ENCODE data around the gene VIPR1.

Gene VIPR1

DNA sequence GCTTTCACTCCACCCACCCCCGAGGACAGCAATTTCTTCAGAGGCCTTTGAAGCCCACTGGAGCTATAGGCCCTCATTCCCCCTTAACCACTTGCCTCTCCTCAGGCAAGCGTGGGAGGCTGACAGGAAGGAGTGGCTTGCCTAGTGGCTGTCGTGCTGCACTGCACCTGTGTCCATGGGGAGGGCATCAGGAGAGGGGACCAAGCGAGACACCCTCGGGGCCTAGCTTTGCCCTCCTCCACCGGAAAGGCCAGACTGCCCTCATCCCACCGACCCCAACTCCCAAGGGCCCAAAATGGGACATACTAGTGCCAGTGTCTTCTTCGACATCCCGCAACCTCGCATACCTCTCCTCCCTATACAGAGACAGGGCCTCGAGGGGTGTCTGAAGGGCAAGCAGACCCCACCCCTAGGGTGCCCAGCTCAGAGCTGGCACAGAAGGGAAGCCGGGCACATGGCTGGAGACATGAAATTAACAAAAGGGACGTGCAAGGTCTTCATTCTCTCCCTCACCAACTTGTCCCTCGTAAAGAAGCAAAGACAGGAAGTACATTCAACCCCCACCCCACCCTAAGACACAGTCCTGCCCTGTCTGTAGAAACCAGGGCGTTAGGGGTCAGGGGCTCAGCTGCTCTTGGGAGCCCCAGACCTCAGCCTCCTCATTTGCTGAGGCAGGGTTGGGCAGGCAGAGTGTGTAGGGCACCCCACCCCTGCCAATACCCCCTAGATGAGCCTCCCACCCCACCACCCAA, 24.3 kb downstream of the VIPR1 start:
- peak; percentile 56 for DNase-seq
- in situ Hi-C loops (cut with MboI; ENCODE audit: low pct_unique_long_range_greater_than_20kb, low sequenced_read_pairs) = no loop called here

DNA sequence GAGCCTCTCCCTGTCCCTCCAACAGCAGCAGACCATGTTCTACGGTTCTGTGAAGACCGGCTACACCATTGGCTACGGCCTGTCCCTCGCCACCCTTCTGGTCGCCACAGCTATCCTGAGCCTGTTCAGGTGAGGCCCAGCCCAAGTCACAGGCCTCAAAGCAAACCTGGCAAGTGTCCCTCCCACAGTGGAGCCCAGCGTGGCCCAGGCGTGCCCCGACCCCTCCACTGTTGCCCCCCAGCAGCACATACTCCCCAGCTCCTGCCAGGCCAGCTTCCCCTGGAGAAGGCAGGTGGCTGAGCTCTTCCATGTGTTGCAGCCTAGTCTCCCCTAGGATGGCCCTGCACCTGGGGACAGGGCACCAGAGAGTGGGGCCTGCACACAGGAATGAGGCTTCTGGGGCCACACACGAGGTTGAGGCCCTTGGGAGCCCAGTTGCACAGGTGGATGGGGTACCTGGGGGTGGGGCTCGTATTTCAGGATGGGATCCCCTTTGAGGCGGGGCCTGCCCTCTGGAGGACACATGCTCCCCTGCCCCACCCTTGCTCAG, 25.0 kb downstream of the VIPR1 start:
- in situ Hi-C loops (cut with MboI; ENCODE audit: low pct_unique_long_range_greater_than_20kb, low sequenced_read_pairs) = no loop called here
- no peak for DNase-seq

DNA sequence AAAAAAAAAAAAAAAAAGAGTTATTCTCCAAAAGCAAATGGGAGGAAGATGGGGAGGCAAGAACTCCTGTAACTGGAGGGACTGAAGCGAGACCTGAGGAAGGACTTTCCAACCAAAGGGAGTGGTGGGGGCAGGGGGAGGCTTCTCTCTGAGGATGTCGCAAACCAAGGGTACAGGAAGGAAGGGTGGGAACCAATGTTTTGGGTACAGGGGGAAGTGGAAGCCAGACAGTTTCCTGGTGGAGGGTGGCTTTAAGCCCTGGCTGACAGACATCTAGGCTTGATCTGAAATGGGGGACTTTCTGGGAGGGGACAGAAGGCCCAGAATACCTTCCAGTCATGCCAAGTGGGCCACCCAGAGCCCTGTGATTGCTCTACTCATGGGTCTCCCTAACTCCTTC, 27.0 kb downstream of the VIPR1 start:
- in situ Hi-C loops (cut with MboI; ENCODE audit: low pct_unique_long_range_greater_than_20kb, low sequenced_read_pairs) = no loop called here
- DNase-seq = peak; percentile 23

DNA sequence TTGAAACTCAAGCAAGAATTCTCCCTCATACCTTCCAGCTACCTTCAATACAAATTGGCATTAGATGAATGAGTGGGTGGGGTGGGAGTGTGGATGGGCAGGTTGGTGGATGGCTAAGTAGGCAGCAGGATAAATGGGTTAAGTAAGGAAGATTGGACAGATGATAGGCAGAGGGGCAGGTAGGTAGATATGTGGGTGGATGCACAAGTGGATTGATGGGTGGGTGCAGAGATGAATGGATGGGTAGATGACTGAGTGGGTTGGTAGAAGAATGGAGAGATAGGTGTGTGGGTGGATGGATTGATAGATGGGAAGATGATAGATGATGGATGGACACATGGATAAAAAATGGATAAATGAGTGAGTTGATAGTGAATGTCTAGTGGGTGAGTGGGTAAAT, 27.6 kb downstream of the VIPR1 start:
- in situ Hi-C loops (cut with MboI; ENCODE audit: low pct_unique_long_range_greater_than_20kb, low sequenced_read_pairs) = no loop called here
- DNase-seq = no peak

DNA sequence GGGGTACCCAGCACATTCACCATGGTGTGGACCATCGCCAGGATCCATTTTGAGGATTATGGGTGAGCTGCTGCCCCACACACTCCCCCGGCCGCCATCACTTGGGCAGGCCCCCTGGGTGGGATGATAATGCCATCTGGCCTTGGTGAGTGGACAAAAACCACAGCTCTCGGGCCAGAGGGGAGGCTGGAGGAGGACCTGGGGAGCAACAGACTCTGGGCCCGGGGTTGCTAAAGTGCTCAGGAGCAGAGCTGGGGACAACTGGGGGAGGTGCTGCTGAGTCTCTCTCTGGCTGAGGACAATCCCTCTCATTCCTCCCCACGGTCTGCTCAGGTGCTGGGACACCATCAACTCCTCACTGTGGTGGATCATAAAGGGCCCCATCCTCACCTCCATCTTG, 29.0 kb downstream of the VIPR1 start:
- DNase-seq = no peak
- in situ Hi-C loops (cut with MboI; ENCODE audit: low pct_unique_long_range_greater_than_20kb, low sequenced_read_pairs) = no loop called here

DNA sequence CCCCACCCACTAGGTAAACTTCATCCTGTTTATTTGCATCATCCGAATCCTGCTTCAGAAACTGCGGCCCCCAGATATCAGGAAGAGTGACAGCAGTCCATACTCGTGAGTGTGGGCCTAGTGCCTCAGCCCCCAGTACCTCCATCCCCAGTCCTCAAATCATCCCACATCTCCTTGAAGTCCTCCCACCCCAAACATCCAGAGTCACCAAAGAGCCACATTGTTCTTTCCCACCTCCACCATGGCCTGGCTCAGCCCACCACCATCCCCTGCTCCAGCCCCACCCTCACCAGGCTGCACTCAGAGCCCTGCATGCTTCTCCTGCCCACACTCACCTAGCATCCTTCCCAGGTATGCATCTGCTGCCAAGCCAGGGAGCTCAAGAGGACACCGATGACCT, 29.8 kb downstream of the VIPR1 start:
- in situ Hi-C loops (cut with MboI; ENCODE audit: low pct_unique_long_range_greater_than_20kb, low sequenced_read_pairs) = no loop called here
- no peak for DNase-seq

DNA sequence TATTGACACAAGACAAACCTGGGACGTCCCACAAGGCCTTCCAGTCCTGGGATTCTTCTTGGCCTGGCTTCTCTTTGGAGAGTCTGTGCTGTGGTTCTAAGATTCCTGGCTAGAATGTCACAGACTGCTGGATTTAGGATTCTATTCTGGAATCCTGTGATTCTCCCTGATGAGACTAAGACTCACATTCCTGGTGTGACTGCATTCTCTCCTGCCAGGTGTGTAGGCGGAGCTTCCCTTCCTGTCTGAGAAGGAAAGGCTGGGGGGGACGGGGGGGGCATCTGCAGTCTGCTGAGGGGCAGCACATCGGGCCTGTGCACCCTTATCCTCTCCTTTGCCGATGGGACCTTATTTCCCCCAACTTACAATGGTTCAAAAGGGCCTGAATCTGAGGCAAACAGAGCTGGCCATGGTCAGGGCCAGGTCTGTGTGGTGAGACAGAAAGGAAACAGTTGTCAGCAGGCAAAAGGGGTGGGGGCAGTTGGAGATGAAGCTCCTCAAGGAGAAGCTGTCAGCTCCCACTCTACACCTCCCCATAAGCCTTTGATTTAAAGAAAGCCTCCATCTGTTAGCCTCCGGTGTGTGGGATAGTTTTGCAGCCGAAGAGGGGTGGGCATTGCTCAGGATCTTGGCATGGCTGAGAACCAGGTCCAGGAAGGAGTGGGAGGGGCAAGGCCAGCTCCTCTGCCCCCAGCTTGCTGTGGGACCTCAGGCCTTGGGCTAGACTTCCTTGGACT, 30.9 kb downstream of the VIPR1 start:
- no peak for DNase-seq
- in situ Hi-C loops (cut with MboI; ENCODE audit: low pct_unique_long_range_greater_than_20kb, low sequenced_read_pairs) = no loop called here

DNA sequence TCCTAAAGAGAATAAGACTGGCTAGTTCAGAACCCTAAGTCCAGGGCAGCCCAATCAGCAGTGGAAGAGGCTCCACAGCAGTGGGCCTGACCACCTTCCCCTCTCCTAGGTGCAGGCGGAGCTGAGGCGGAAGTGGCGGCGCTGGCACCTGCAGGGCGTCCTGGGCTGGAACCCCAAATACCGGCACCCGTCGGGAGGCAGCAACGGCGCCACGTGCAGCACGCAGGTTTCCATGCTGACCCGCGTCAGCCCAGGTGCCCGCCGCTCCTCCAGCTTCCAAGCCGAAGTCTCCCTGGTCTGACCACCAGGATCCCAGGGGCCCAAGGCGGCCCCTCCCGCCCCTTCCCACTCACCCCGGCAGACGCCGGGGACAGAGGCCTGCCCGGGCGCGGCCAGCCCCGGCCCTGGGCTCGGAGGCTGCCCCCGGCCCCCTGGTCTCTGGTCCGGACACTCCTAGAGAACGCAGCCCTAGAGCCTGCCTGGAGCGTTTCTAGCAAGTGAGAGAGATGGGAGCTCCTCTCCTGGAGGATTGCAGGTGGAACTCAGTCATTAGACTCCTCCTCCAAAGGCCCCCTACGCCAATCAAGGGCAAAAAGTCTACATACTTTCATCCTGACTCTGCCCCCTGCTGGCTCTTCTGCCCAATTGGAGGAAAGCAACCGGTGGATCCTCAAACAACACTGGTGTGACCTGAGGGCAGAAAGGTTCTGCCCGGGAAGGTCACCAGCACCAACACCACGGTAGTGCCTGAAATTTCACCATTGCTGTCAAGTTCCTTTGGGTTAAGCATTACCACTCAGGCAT, 33.7 kb downstream of the VIPR1 start:
- DNase-seq = peak; percentile 63
- in situ Hi-C loops (cut with MboI; ENCODE audit: low pct_unique_long_range_greater_than_20kb, low sequenced_read_pairs) = no loop called here

DNA sequence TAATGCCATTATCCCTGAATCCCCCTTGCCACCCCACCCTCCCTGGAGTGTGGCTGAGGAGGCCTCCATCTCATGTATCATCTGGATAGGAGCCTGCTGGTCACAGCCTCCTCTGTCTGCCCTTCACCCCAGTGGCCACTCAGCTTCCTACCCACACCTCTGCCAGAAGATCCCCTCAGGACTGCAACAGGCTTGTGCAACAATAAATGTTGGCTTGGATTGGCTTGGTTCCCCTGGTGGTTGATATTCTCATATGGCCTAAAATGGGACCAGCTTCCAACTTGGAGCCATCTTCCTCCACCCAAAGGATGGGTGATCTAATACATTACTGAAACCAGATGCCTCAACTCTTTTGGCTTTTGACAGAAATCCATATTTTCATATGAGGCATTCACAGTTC, 34.9 kb downstream of the VIPR1 start:
- in situ Hi-C loops (cut with MboI; ENCODE audit: low pct_unique_long_range_greater_than_20kb, low sequenced_read_pairs) = no loop called here

DNA sequence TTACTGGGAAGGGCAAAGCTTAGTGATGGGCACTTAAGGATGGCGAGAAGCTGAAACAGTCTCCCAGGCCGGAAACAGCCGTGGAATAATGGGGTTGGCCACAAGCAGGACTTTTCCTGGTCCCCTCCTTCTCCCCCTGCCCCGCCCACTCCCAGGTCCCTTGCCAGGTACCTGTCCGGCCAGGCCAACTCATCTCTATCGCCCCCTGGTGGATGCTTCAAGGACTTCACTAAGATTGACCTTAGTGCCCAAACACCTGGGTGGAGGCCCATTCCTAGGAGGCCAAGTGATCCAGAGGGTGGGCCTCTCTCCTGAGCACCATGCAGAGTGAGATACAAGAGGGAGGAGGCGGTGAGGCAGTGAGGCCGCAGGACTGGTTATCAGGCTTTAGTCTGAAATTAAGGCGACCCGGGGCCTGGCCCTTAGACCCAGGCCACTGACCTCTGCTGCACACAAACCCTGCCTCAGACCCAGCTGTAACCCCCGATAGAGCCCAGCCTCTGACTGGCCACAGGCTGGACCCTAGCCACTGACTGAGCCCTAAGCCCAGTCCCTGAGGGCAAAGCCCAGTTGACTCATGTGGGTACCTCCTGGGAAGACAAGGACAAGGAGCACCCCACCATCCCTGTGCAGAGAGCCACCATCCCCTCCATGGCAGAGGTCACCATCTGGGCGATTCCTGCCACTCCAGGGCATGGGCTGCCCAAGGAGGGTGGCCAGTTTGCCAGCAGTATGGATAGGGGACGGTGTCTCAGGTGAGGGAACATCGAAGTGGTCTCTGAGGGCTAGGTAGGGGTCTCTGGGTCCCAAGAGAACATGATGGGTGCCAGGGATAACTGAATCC, 37.6 kb downstream of the VIPR1 start:
- DNase-seq = peak; percentile 38
- in situ Hi-C loops (cut with MboI; ENCODE audit: low pct_unique_long_range_greater_than_20kb, low sequenced_read_pairs) = no loop called here

More for the DNA sequence above, 34.9 kb downstream of the VIPR1 start:
- no peak for DNase-seq

DNA sequence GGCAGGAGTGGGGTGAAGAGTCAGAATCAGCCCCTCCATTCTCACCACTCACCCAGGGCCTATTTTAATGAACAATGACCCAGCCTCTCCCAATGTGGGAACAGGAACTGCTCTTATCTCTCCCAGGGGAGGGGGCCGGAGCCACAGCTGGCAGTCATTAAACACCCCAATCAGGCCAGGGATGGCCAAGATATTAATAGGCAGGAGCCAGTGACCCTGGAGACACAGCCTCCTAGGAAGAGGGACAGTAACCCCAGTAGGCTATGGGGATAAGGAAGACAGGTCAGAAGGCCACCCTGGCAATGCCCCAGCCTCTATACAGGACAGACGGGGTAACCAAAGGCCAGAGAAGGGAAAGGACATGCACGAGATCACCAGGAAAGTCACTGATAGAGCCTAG, 38.6 kb downstream of the VIPR1 start:
- no peak for DNase-seq
- in situ Hi-C loops (cut with MboI; ENCODE audit: low pct_unique_long_range_greater_than_20kb, low sequenced_read_pairs) = no loop called here

DNA sequence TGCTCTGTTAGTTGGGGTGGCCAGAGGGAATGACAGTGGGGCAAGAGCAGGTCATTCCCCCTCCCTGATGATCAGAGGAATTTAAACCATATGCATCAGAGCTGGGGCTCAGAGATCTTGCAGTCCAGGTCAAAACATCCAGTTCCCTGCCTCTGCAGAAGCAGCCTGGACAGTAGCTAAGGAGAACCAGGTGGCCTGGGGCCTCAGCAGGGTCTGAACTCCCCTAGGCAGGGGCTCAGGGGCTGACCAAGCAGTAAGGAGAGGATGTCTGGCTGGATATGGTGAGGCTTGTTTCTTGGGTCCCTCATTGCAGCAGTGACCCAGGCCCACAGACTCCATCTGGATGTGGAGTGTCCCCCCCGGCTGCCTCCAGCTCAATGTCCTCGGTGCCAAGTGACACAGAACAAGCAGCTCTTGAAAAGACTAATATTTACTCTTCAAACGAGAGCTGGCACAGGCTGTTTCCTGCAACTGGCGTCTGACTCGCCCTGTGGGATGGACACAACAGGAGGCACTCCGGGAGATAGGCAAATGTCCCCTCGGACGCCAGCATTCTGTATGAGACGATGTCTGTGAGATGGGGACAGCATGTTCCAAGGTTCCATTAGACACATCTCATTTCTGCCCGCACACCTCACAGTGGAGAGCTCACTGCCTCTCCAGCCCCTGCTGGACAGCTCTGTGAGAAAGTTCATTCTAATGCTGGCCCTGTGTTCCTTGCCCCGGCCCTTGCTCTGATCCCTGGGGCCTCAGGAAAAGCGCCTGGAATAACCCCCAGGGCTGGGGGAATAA, 42.2 kb downstream of the VIPR1 start:
- no peak for DNase-seq
- in situ Hi-C loops (cut with MboI; ENCODE audit: low pct_unique_long_range_greater_than_20kb, low sequenced_read_pairs) = no loop called here

DNA sequence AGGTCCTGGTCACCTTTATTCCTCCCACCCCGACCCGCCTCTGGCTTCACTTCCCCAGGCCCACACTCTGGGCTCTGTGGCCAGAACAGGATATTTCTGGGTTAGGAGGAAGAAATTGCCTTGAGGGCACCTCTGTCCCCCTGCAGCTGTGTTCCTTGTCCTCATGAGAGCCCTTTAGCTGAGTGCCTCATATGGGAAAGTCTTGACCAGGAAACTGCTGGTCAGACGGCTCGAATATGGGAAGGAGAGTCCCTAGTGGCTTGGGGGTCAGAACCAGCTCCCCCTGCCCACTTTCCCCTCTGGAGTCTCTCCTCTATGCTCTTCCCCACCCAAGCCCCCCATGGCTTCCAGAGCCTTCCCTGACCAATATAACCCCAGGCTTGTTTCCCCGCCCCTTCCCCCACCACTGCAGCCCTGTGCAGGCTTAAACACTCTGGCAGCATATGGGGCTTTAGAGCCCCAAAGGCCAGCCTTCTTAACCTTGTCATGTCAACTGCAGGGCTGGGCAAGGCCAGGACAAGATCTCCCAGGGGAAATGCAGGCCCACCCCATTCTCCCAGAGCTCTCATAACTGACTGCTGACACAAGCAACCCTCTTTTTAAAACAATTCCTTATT, 42.9 kb downstream of the VIPR1 start:
- in situ Hi-C loops (cut with MboI; ENCODE audit: low pct_unique_long_range_greater_than_20kb, low sequenced_read_pairs) = no loop called here
- DNase-seq = no peak

DNA sequence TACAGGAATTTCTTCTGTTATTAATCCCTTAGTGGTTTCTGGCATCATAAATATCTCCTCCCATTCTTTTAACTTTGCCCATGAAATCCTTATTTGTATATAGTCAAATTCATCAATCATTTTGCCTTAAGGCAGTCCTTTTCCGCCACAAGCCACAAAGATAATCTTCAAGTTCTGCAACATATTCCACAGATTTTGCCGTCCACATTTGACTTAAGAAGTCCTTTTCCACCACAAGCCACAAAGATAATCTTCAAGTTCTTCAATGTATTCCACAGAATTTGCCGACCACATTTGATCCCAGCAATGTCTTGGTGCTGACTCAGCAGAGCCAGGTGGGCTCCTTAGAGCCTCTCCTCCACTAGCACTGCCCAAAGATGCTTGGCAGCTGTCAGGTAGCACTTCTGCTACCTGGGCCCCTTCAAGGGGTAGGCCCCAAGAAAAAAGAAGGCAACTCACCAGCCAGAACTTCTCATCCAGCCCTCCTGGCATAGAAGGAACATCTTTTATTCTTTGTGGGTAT, 44.3 kb downstream of the VIPR1 start:
- in situ Hi-C loops (cut with MboI; ENCODE audit: low pct_unique_long_range_greater_than_20kb, low sequenced_read_pairs) = no loop called here
- no peak for DNase-seq

DNA sequence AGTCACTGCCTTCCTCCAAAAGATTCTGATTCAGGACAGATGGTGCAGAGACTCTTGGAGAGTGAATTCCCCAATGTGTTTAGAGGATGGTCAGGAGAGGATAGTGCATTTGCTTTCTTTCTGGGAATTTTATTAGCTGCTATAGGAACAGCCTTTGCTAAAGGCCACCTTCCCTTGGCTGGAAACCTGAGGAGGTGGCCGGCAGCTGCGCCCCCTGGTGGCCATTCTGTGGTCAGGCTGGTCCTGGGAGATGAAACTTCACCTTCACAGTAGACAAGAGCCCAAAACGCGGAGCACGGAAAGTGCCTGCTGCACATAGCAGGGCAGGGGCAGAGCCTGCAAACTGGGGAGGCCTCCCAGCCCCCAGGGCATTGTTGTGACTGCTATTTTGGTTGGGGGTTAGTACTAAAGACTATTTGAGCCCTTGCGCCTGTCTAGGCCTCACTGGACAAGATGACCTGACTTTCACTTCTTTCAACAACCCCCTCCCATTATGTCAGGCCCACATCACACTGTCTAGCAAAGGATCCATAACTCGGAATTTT, 45.0 kb downstream of the VIPR1 start:
- DNase-seq = peak; percentile 67
- in situ Hi-C loops (cut with MboI; ENCODE audit: low pct_unique_long_range_greater_than_20kb, low sequenced_read_pairs) = no loop called here

DNA sequence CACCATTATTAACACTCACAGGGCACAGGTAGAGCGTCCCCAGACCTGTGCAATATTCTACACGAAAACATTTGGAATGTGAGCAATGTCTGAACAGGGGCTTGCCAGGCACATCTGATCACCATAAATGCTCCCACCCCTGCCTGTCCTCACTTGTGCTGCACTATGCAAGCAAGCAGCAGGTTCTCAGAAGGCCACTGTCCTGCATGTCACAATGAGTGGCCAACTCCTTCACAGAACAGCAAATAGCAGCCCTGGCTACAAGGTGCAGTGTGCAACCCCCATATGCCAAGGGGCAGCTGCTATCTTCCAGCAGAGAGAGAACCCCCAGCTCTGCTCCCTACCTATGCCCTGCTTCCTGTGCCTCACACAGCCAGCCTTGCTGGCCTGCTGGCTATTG, 46.7 kb downstream of the VIPR1 start:
- in situ Hi-C loops (cut with MboI; ENCODE audit: low pct_unique_long_range_greater_than_20kb, low sequenced_read_pairs) = no loop called here
- DNase-seq = no peak

DNA sequence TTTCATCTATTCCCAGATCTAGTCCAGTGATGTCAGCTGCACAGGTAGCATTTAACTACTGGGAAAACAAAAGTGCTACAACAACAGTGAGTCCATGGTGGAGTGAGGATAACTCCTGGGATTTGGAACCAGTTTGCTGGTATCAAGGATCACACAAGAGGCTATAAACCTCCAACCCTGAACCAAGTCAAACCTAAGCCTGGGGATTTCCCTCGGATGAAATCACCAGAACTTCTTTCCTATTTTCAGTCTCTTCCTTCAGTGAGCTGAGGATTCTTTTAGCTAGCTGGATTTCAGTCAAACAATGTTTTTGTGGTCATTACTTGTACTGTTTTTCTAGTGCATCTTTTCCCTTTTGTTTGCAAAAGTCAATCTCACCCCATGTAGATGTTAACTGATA, 47.8 kb downstream of the VIPR1 start:
- in situ Hi-C loops (cut with MboI; ENCODE audit: low pct_unique_long_range_greater_than_20kb, low sequenced_read_pairs) = no loop called here
- DNase-seq = no peak
